K562 (cell line): ENCODE results near the gene PACS1. TPM values are rescaled to one million over a fixed set of nuclear protein-coding genes. Genes with fewer than 3 reads are reported as not detected.

Experiments
- ATAC-seq: fragments of 200-7000 bp; cut with Tn5 transposase; 3 replicates; pipeline ENCODE4 v1.9.1; 2020; ENCODE audit warnings: moderate library complexity
- BruUV-seq: library from RNA; stranded (reverse); fragments of 400-500 nt; replicated peaks from 2 replicates; lab custom pipeline; 2021; lab: Mats Ljungman, UMichigan
- CTCF ChIA-PET: fragments of 300-600 bp; formaldehyde crosslinking; extraction: SDS; loops from one replicate; lab custom pipeline; 2021; ENCODE audit warnings: low intra/inter-chr PET ratio; lab: Yijun Ruan, JAX
- POLR2A ChIA-PET: fragments of 300-600, 350-650 bp; sonication (Branson Sonifier 250); formaldehyde crosslinking; extraction: SDS; loops from one replicate; lab custom pipeline; 2021; ENCODE audit warnings: antibody characterized with exemption, inconsistent platforms; lab: Yijun Ruan, JAX
- DNase-seq, 4 experiments: peaks; one replicate each; pipeline versions ENCODE4 v3.0.0 to v3.0.0-alpha.2; 2011 to 2018; ENCODE audit warnings: low spot score in 3 of 4, mixed read lengths in 3 of 4; ENCODE audit errors: extremely low read depth in 1 of 4
- FAIRE-seq: peaks from 2 replicates; lab custom pipeline; 2011; peaks lifted over from hg19 to GRCh38; lab: Jason Lieb, UNC
- H2AFZ ChIP-seq: 2 replicates; pipeline ENCODE4 v1.6.0; 2011; ENCODE audit warnings: low read depth, low read length, control low read depth, inconsistent platforms
- H3K27ac ChIP-seq: fragments of 200-600 bp; 3 replicates; pipeline ENCODE4 v1.8.0; 2011; ENCODE audit warnings: low read depth, mild to moderate bottlenecking, control low read depth, inconsistent platforms, low read length, moderate library complexity, mixed read lengths; ENCODE audit errors: extremely low read depth
- H3K27me3 ChIP-seq, 2 experiments: fragments of 300-600 bp in 1 of 2; 2 replicates in 1 of 2; 3 replicates in 1 of 2; pipeline versions ENCODE4 v1.6.0 to v1.8.0; 2011; ENCODE audit warnings: inconsistent platforms in 2 of 2, low read length in 2 of 2, mild to moderate bottlenecking in 1 of 2, mixed read lengths in 1 of 2, moderate library complexity in 1 of 2; ENCODE audit not compliant: control insufficient read depth in 2 of 2, insufficient read depth in 2 of 2
- H3K36me3 ChIP-seq: fragments of 300-600 bp; 3 replicates; pipeline ENCODE4 v1.8.0; 2011; ENCODE audit warnings: mild to moderate bottlenecking, low read length, inconsistent platforms; ENCODE audit not compliant: control insufficient read depth, insufficient read depth
- H3K4me1 ChIP-seq, 2 experiments: fragments of 200-600 bp in 1 of 2; replicated peaks in 1 of 2; 2 replicates in 1 of 2; 3 replicates in 1 of 2; pipeline versions ENCODE4 v1.5.1 to v1.8.0; 2011; ENCODE audit warnings: inconsistent platforms in 2 of 2, low read length in 2 of 2, mild to moderate bottlenecking in 1 of 2, mixed read lengths in 1 of 2, moderate library complexity in 1 of 2; ENCODE audit not compliant: control insufficient read depth in 2 of 2, insufficient read depth in 2 of 2
- H3K4me2 ChIP-seq: 2 replicates; pipeline ENCODE4 v1.6.1; 2011; ENCODE audit warnings: low read length, control low read depth, inconsistent platforms, mixed read lengths; ENCODE audit not compliant: insufficient read depth
- H3K4me3 ChIP-seq: fragments of 200-600 bp; sonication (generic), shearing (Covaris generic); 2 replicates; pipeline ENCODE4 v1.5.1; 2016; ENCODE audit warnings: control low read depth, inconsistent platforms
- H3K79me2 ChIP-seq: fragments of 200-600 bp; 3 replicates; pipeline ENCODE4 v1.8.0; 2011; ENCODE audit warnings: low read length, inconsistent platforms; ENCODE audit not compliant: control insufficient read depth, insufficient read depth
- H3K9ac ChIP-seq, 2 experiments: 2 replicates each; pipeline versions ENCODE4 v1.6.0 to v1.6.1; 2011; ENCODE audit warnings: low read depth in 2 of 2, low read length in 2 of 2, control low read depth in 1 of 2, inconsistent platforms in 1 of 2, mild to moderate bottlenecking in 1 of 2, mixed read lengths in 1 of 2; ENCODE audit not compliant: insufficient read depth in 1 of 2
- H3K9me1 ChIP-seq: one replicate; pipeline ENCODE4 v1.6.0; 2011; ENCODE audit warnings: inconsistent platforms, mild to moderate bottlenecking, low read length, moderate library complexity; ENCODE audit not compliant: control insufficient read depth, insufficient read depth
- H3K9me3 ChIP-seq: replicated peaks from 2 replicates; pipeline ENCODE4 v1.5.1; 2011; ENCODE audit warnings: low read depth, low read length, inconsistent platforms; ENCODE audit not compliant: control insufficient read depth, insufficient read depth
- H4K20me1 ChIP-seq: replicated peaks from 2 replicates; pipeline ENCODE4 v1.6.1; 2011; ENCODE audit warnings: low read length, inconsistent platforms, mixed read lengths; ENCODE audit not compliant: control insufficient read depth, insufficient read depth
- ATF1 ChIP-seq, 2 experiments: fragments of 450-650 bp in 1 of 2; IDR thresholded peaks; 2 replicates each; pipeline ENCODE4 v1.6.1; 2016; ENCODE audit warnings: missing compliant biosample characterization in 1 of 2, missing genetic modification characterization in 1 of 2
- CBX2 ChIP-seq: fragments of 200-600 bp; sonication (generic); IDR thresholded peaks from one replicate; pipeline ENCODE4 v1.6.1; 2012; ENCODE audit warnings: mild to moderate bottlenecking, low read length, inconsistent platforms; ENCODE audit not compliant: insufficient read depth, poor library complexity, severe bottlenecking
- CREB3L1 ChIP-seq: fragments of 450-650 bp; IDR thresholded peaks from 2 replicates; pipeline ENCODE4 v1.6.1; 2014; ENCODE audit warnings: low read depth, mild to moderate bottlenecking, moderate library complexity, borderline replicate concordance
- GABPA ChIP-seq: fragments of 200-800 bp; sonication (Bioruptor generic); conservative IDR thresholded peaks from 2 replicates; pipeline ENCODE4 v1.6.1; 2016; ENCODE audit warnings: low read depth, missing genetic modification characterization, missing compliant biosample characterization
- HNRNPH1 ChIP-seq: fragments of 200-400 bp; formaldehyde crosslinking; optimal IDR thresholded peaks from 2 replicates; pipeline ENCODE3; 2017; ENCODE audit warnings: low read depth, mild to moderate bottlenecking, low read length, moderate library complexity
- ILF3 ChIP-seq: fragments of 450-650 bp; IDR thresholded peaks from 2 replicates; pipeline ENCODE4 v1.6.1; 2018; ENCODE audit warnings: antibody characterized with exemption, mild to moderate bottlenecking, moderate library complexity, borderline replicate concordance
- SMAD1 ChIP-seq: fragments of 150-350 bp; IDR thresholded peaks from 2 replicates; pipeline ENCODE4 v1.6.1; 2014; ENCODE audit warnings: low read length, low read depth; ENCODE audit not compliant: partially characterized antibody
- TRIM24 ChIP-seq, 2 experiments: fragments of 450-650 bp; IDR thresholded peaks; 2 replicates each; pipeline ENCODE4 v1.6.1; 2016
- ZNF143 ChIP-seq: sonication (generic); formaldehyde crosslinking; IDR thresholded peaks from 2 replicates; pipeline ENCODE4 v1.9.0; 2022; ENCODE audit warnings: mild to moderate bottlenecking, missing genetic modification reagents
- ZNF175 ChIP-seq: fragments of 200-800 bp; sonication (Bioruptor generic); IDR thresholded peaks from 2 replicates; pipeline ENCODE4 v1.6.1; 2016; ENCODE audit warnings: low read depth, mild to moderate bottlenecking, missing genetic modification characterization, missing compliant biosample characterization
- ZNF263 ChIP-seq: sonication (generic); formaldehyde crosslinking; IDR thresholded peaks from 2 replicates; pipeline ENCODE4 v1.8.0; 2022; ENCODE audit warnings: mild to moderate bottlenecking, missing genetic modification reagents, borderline replicate concordance
- ZNF347 ChIP-seq: fragments of 450-650 bp; formaldehyde crosslinking; IDR thresholded peaks from 2 replicates; pipeline ENCODE4 v1.4.0; 2020; ENCODE audit warnings: low read depth, mild to moderate bottlenecking, moderate library complexity
- ZNF395 ChIP-seq: fragments of 200-800 bp; sonication (Bioruptor generic); IDR thresholded peaks from 2 replicates; pipeline ENCODE4 v1.6.1; 2017; ENCODE audit warnings: missing genetic modification characterization, missing compliant biosample characterization
- ZNF561 ChIP-seq: fragments of 450-650 bp; formaldehyde crosslinking; conservative IDR thresholded peaks from 2 replicates; pipeline ENCODE4 v1.4.0; 2020; ENCODE audit warnings: mild to moderate bottlenecking, moderate library complexity
- ZSCAN32 ChIP-seq: fragments of 450-650 bp; formaldehyde crosslinking; IDR thresholded peaks from 2 replicates; pipeline ENCODE4 v1.4.0; 2020; ENCODE audit warnings: mild to moderate bottlenecking, moderate library complexity
- WGBS: fragments of 100-300 bp; shearing (Covaris generic); methylation state at CpG from one replicate; pipeline ENCODE4 v1.1.6; 2016; ENCODE audit warnings: low coverage, mixed read lengths; ENCODE audit not compliant: insufficient coverage; ENCODE audit errors: missing lambda C conversion rate; 5-methylcytosine and 5-hydroxymethylcytosine counted together
- in situ Hi-C: fragments of 300-500 bp; cut with MboI; formaldehyde crosslinking; loops from 4 replicates; pipeline ENCODE4 v1.15.0; 2018; ENCODE audit warnings: inconsistent platforms, mixed read lengths
- intact Hi-C: fragments of 100-400 bp; cut with micrococcal nuclease; formaldehyde crosslinking; loops from 2 replicates; pipeline ENCODE4 v1.14.2; 2022
- polyA plus RNA-seq, 8 experiments: library from polyadenylated mRNA; depleted of rRNA in 4 of 8; stranded (reverse) in 5 of 8; unstranded in 3 of 8; fragments of >200 nt; fragmentation: Nextera tagmentation in 2 of 8; fragmentation: Illumina TruSeq in 1 of 8; extraction: Ambion mirVana in 2 of 8; extraction: Trizol in 1 of 8; gene quantifications; 2 replicates each; pipeline versions ENCODE4 v1.2.1 to v1.2.3, GENCODE V29; 2011 to 2014; ENCODE audit warnings: inconsistent platforms in 1 of 8, missing spikeins in 1 of 8
- total RNA-seq, 7 experiments: library from RNA; depleted of rRNA in 6 of 7; stranded (reverse); fragments of >200 nt in 6 of 7; fragmentation: Illumina TruSeq in 2 of 7; extraction: Trizol in 2 of 7; gene quantifications; 2 replicates each; pipeline versions ENCODE4 v1.2.1 to v1.2.3, GENCODE V29; 2011 to 2021; ENCODE audit warnings: low replicate concordance in 1 of 7

Gene PACS1
- total and polyA plus RNA-seq, 9 of the 15 experiments (the other 6 are each of a cell fraction or from before 2014, with no cell fraction given), result 0.34 to 28.1 (median 8.5) TPM

DNA sequence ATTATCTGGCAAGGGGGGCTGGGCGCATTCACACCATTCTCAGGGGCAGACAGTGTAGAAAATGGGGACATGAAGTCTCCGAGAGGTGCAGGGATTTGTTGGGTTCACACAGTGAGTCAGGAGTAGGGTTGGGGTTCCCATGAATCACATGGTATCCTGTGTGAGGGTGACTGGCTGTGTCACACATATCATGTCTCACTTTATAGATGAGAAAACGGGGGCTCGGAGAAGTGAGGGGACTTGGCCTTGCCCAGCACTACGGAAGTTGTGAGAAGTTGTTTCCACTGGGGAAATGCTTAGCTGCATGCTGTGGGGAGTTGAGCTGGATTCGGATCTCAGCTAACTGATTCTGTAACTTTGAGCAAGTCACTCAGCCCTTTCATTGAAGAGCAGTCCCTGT, 25.3 kb upstream of the PACS1 start:
- BruUV-seq, result no TSS peak
- intact Hi-C loops (loop anchor here (1.0 kb wide), 1 partner anchor 38 kb away; no protein-coding TSS in a partner anchor), in situ Hi-C loops (no loop called here)
- H2AFZ ChIP-seq, result peak overlapping the region; percentile 76
- H3K4me2 ChIP-seq, result peak overlapping the region; percentile 71
- ATAC-seq (no peak), FAIRE-seq (no peak), DNase-seq (no peak)
- 9% methylated on average over 6 of the region's 6 CpGs for whole genome bisulfite sequencing
- H3K4me1 ChIP-seq, result peaks cover 0 to 6% of the 10 kb centered on the region in 2 experiments; a peak in 2 of 5 replicates
- no peaks in the 10 kb centered on the region for H3K79me2 ChIP-seq
- H3K4me3 ChIP-seq, result no peak overlapping the region
- H3K9me1 ChIP-seq, result no peaks in the 10 kb centered on the region
- no peaks in the 10 kb centered on the region for H3K9me3 ChIP-seq
- TF ChIP-seq SMAD1 (no peak), ZNF143 (CRISPR knock-in tag) (no peak), ILF3 (no peak), GABPA (tag) (no peak), ZNF175 (no peak), ZNF561 (CRISPR knock-in tag) (no peak), CREB3L1 (no peak), ATF1 (CRISPR knock-in tag; IDR thresholded peaks at IDR 0.05) (no peak), ATF1 (tag; IDR thresholded peaks at IDR 0.05) (no peak), HNRNPH1 (no peak), CBX2 (no peak), ZSCAN32 (CRISPR knock-in tag) (no peak), ZNF263 (CRISPR knock-in tag) (no peak), TRIM24 (IDR thresholded peaks at IDR 0.05) (no peak), ZNF395 (no peak), ZNF347 (CRISPR knock-in tag) (no peak)
- POLR2A ChIA-PET, result interaction anchor here (0.6 to 1.5 kb wide), 7 partner anchors 10 to 594 kb away, joined by 3 to 10 read pairs (median 3); no protein-coding TSS in a partner anchor
- no peaks in the 10 kb centered on the region; a peak in 1 of 5 replicates for H3K27me3 ChIP-seq
- peak overlapping the region in 1 of 2 experiments; percentile 29; a peak in 1 of 4 replicates for H3K9ac ChIP-seq
- no peaks in the 10 kb centered on the region for H3K36me3 ChIP-seq
- H3K27ac ChIP-seq, result no peak overlapping the region
- no peaks in the 10 kb centered on the region for H4K20me1 ChIP-seq
- CTCF ChIA-PET, result interaction anchor here (1.9 kb wide), 1 partner anchor 56 kb away, joined by 5 read pairs; no protein-coding TSS in a partner anchor
